Heart left ventricle (tissue), 16 donors: ENCODE measurements around the gene IL3RA. TPM values are rescaled to one million over a fixed set of nuclear protein-coding genes. Genes with fewer than 3 reads are reported as not detected.

Source experiments
- ATAC-seq, 4 donors: fragments of 200-7000 bp; cut with Tn5 transposase; one replicate each; pipeline ENCODE4 v1.9.1; 2020 to 2022; ENCODE audit warnings: moderate library complexity in 4 of 4, mild to moderate bottlenecking in 3 of 4, moderate number of reproducible peaks in 1 of 4
- DNase-seq, 5 donors: peaks; one replicate each; pipeline ENCODE4 v3.0.0-alpha.2; 2020
- H3K27ac ChIP-seq, 12 donors: fragments of 200-600 bp; sonication (generic) in 4 of 12; one replicate each; pipeline versions ENCODE4 v1.5.0 to v1.8.0; 2016 to 2022; ENCODE audit warnings: mild to moderate bottlenecking in 2 of 12
- H3K27me3 ChIP-seq, 9 donors: fragments of 200-600 bp; sonication (generic) in 2 of 9; one replicate each; pipeline versions ENCODE4 v1.5.1 to v1.8.0; 2016 to 2022; ENCODE audit warnings: mild to moderate bottlenecking in 3 of 9
- H3K36me3 ChIP-seq, 9 donors: fragments of 200-600 bp; sonication (generic) in 2 of 9; one replicate each; pipeline versions ENCODE4 v1.5.0 to v1.8.0; 2018 to 2022; ENCODE audit warnings: mild to moderate bottlenecking in 2 of 9
- H3K4me1 ChIP-seq, 12 donors: fragments of 200-600 bp; sonication (generic) in 4 of 12; one replicate each; pipeline versions ENCODE4 v1.5.0 to v1.8.0; 2016 to 2022; ENCODE audit warnings: mild to moderate bottlenecking in 3 of 12
- H3K4me3 ChIP-seq, 12 donors: fragments of 200-600 bp; sonication (generic) in 4 of 12; one replicate each; pipeline versions ENCODE4 v1.5.0 to v1.8.0; 2017 to 2022; ENCODE audit warnings: mild to moderate bottlenecking in 9 of 12, moderate library complexity in 4 of 12
- H3K9me3 ChIP-seq, 12 donors: fragments of 200-600 bp; sonication (generic) in 4 of 12; one replicate each; pipeline versions ENCODE4 v1.5.0 to v1.8.0; 2016 to 2022; ENCODE audit warnings: mild to moderate bottlenecking in 1 of 12
- CTCF ChIP-seq, 12 donors: fragments of 200-600 bp; sonication (generic) in 4 of 12; IDR thresholded peaks; one replicate each; pipeline versions ENCODE4 v1.5.0 to v1.8.0; 2018 to 2022; ENCODE audit warnings: antibody characterized with exemption in 12 of 12, mild to moderate bottlenecking in 5 of 12
- POLR2A ChIP-seq, 2 donors: fragments of 450-650 bp; IDR thresholded peaks; one replicate each; pipeline ENCODE4 v1.6.1; 2017; ENCODE audit warnings: antibody characterized with exemption in 2 of 2, mild to moderate bottlenecking in 2 of 2, moderate library complexity in 2 of 2
- WGBS, 4 donors: extraction: QIAGEN DNeasy Blood & Tissue Kit in 2 of 4; methylation state at CpG; one replicate each; pipeline versions ENCODE4 v1.1.5 to v1.1.7; 2013 to 2018; 5-methylcytosine and 5-hydroxymethylcytosine counted together
- intact Hi-C, 10 donors: fragments of 100-400 bp; cut with DNase I; formaldehyde crosslinking; loops; one replicate each; pipeline versions ENCODE4 v1.11.1 to v1.14.2; 2022
- polyA plus RNA-seq, 2 donors: library from polyadenylated mRNA; stranded (reverse); fragments of 200-250 nt; gene quantifications; one replicate each; pipeline ENCODE4 v1.2.3, GENCODE V29; 2013
- total RNA-seq, 9 donors: library from RNA; depleted of rRNA in 2 of 9; stranded (reverse); fragments of >200 nt in 2 of 9; fragmentation: NEBNext Ultra II Directional in 3 of 9; extraction: Animal tissue kit (Norgen Biotek cat#: 25700) in 3 of 9; gene quantifications; one replicate each; pipeline versions ENCODE4 v1.1.0 to v1.2.4, GENCODE V29; 2016 to 2023
- donor health status: ischemic (EF 13 %, LVEDD 7.1; RV severe dilation, severe dysfunction).
- donor health status: healthy with polysubstance abuse.
- donor health status: DM: no; HTN: yes; CAD: no.
- donor health status: DM: no; HTN: no; CAD: no.
- donor health status: ischemic (EF 25% LVEDD 6.9; RV normal size, moderate dysfunction).
- donor health status: ischemic (EF 25% LVEDD 5.7; RV mildly dilated, moderate dysfunction).
- donor health status: healthy.
- donor health status: DM: yes; HTN: yes; CAD: no.
- donor health status: ischemic (EF 35%, LVEDD 5.7; RV mildly dilated, moderate dysfunction).
- donor health status: nonischemic (EF 11% LVEDD 7.7; RV severe dilation, severe dysfunction).
- donor health status: DM: yes; HTN: yes; CAD: no.
- donor health status: PGD.
- donor health status: ischemic (EF 29% LVEDD 5.4; RV normal size, mild dysfunction).
- donor health status: nonischemic (EF 23%, LVEDD 6.1; RV moderate dilation, normal function).

The IL3RA gene
- total and polyA plus RNA-seq, 11 donors = 3.2 to 20.4 (median 4.7) TPM

GRCh38 chrX:1300449-1300848 lies 36.1 kb upstream of the IL3RA start:
- no peaks in the 10 kb centered on the region for H3K4me1 ChIP-seq
- peaks cover 0 to 13% (median 0%) of the 10 kb centered on the region in 12 donors for H3K9me3 ChIP-seq
- DNase-seq (peak in 1 of 5 donors; percentile 22), ATAC-seq (no peak)
- H3K27me3 ChIP-seq = no peaks in the 10 kb centered on the region
- no peak overlapping the region for H3K4me3 ChIP-seq
- no peak overlapping the region for H3K27ac ChIP-seq
- peaks cover 0 to 20% (median 0%) of the 10 kb centered on the region in 9 donors for H3K36me3 ChIP-seq
- 50 to 65% (median 51%) methylated on average over 7 to 15 of the region's 15 CpGs for WGBS, 4 donors
- TF ChIP-seq CTCF (IDR thresholded peaks at IDR 0.05) (no peak), POLR2A (IDR thresholded peaks at IDR 0.05) (no peak)
- intact Hi-C loops = no loop called here

- H3K9me3 ChIP-seq = peaks cover 0 to 10% (median 0%) of the 10 kb centered on the region in 12 donors
- H3K27ac ChIP-seq = no peak overlapping the region
- no peaks in the 10 kb centered on the region for H3K27me3 ChIP-seq
- DNase-seq = no peak
- no peaks in the 10 kb centered on the region for H3K4me1 ChIP-seq
- ATAC-seq = no peak
- intact Hi-C loops = no loop called here
- no peak for TF ChIP-seq POLR2A (IDR thresholded peaks at IDR 0.05)
- no peak for TF ChIP-seq CTCF (IDR thresholded peaks at IDR 0.05)
- WGBS, 4 donors = 88 to 91% (median 90%) methylated on average over 14 of the region's 14 CpGs
- no peak overlapping the region for H3K4me3 ChIP-seq
- peaks cover 0 to 20% (median 0%) of the 10 kb centered on the region in 9 donors for H3K36me3 ChIP-seq
Measured at GRCh38 chrX:1305411-1305810, 31.2 kb upstream of the IL3RA start.

GRCh38 chrX:1306909-1307625 lies 29.5 kb upstream of the IL3RA start:
- intact Hi-C loops = no loop called here
- no peak for TF ChIP-seq CTCF (IDR thresholded peaks at IDR 0.05)
- TF ChIP-seq POLR2A (IDR thresholded peaks at IDR 0.05) = no peak
- no peak overlapping the region for H3K4me3 ChIP-seq
- ATAC-seq = no peak
- no peaks in the 10 kb centered on the region for H3K4me1 ChIP-seq
- no peaks in the 10 kb centered on the region for H3K27me3 ChIP-seq
- peaks cover 0 to 10% (median 0%) of the 10 kb centered on the region in 12 donors for H3K9me3 ChIP-seq
- WGBS, 4 donors = 85 to 89% (median 87%) methylated on average over 15 of the region's 15 CpGs
- no peak for DNase-seq
- H3K36me3 ChIP-seq = peaks cover 0 to 20% (median 0%) of the 10 kb centered on the region in 9 donors
- no peak overlapping the region for H3K27ac ChIP-seq

GRCh38 chrX:1307626-1308340 lies 28.8 kb upstream of the IL3RA start:
- 88 to 90% (median 88%) methylated on average over 10 of the region's 10 CpGs for WGBS, 4 donors
- Histone ChIP-seq H3K27me3 (no peaks in the 10 kb centered on the region), H3K4me3 (no peak overlapping the region), H3K9me3 (peaks cover 0 to 10% (median 0%) of the 10 kb centered on the region in 12 donors), H3K4me1 (no peaks in the 10 kb centered on the region), H3K36me3 (peaks cover 0 to 20% (median 0%) of the 10 kb centered on the region in 9 donors), H3K27ac (no peak overlapping the region)
- TF ChIP-seq CTCF (IDR thresholded peaks at IDR 0.05) (no peak), POLR2A (IDR thresholded peaks at IDR 0.05) (no peak)
- DNase-seq (no peak), ATAC-seq (no peak)
- intact Hi-C loops = no loop called here
